GM23338 (cell line): ENCODE measurements around the gene STOX1. TPM values are rescaled to one million over a fixed set of nuclear protein-coding genes. Genes with fewer than 3 reads are reported as not detected.

Experiments used
- ATAC-seq: fragments of 200-7000 bp; cut with Tn5 transposase; 3 replicates; pipeline ENCODE4 v1.9.1; 2020
- DNase-seq: peaks from one replicate; pipeline ENCODE4 v3.0.0-alpha.2; 2015; ENCODE audit warnings: low spot score
- H2AFZ ChIP-seq: fragments of 200-600 bp; sonication (generic); 2 replicates; pipeline ENCODE4 v1.8.0; 2016; ENCODE audit warnings: antibody characterized with exemption, mild to moderate bottlenecking, moderate library complexity
- H3F3A ChIP-seq: fragments of 200-600 bp; sonication (generic); replicated peaks from 2 replicates; pipeline ENCODE4 v1.8.0; 2017; ENCODE audit warnings: antibody characterized with exemption, mixed run types, low read depth
- H3K27ac ChIP-seq: fragments of 200-600 bp; sonication (generic); 2 replicates; pipeline ENCODE4 v1.6.1; 2016; ENCODE audit warnings: low read depth
- H3K27me3 ChIP-seq: fragments of 200-600 bp; sonication (generic); 2 replicates; pipeline ENCODE4 v1.8.0; 2016; ENCODE audit warnings: mild to moderate bottlenecking, mixed run types, moderate library complexity; ENCODE audit not compliant: insufficient read depth
- H3K36me3 ChIP-seq: fragments of 200-600 bp; sonication (generic); 2 replicates; pipeline ENCODE4 v1.8.0; 2016; ENCODE audit warnings: mild to moderate bottlenecking; ENCODE audit not compliant: insufficient read depth
- H3K4me1 ChIP-seq: fragments of 200-600 bp; sonication (generic); 2 replicates; pipeline ENCODE4 v1.8.0; 2016; ENCODE audit warnings: mild to moderate bottlenecking, moderate library complexity; ENCODE audit not compliant: insufficient read depth
- H3K4me2 ChIP-seq: fragments of 200-600 bp; sonication (generic); 2 replicates; pipeline ENCODE4 v1.7.1; 2017; ENCODE audit warnings: mixed run types
- H3K4me3 ChIP-seq: fragments of 200-600 bp; sonication (generic); 2 replicates; pipeline ENCODE4 v1.6.1; 2016; ENCODE audit warnings: mixed run types
- H3K79me2 ChIP-seq: fragments of 200-600 bp; sonication (generic); replicated peaks from 2 replicates; pipeline ENCODE4 v1.8.0; 2017; ENCODE audit warnings: mild to moderate bottlenecking; ENCODE audit not compliant: insufficient read depth
- H3K9me2 ChIP-seq: fragments of 200-600 bp; sonication (generic); 2 replicates; pipeline ENCODE4 v1.8.0; 2017; ENCODE audit not compliant: insufficient read depth
- H4K20me1 ChIP-seq: fragments of 200-600 bp; sonication (generic); replicated peaks from 2 replicates; pipeline ENCODE4 v1.8.0; 2017; ENCODE audit warnings: mild to moderate bottlenecking; ENCODE audit not compliant: insufficient read depth
- H3K27ac Mint-ChIP-seq: 2 replicates; pipeline ENCODE4 v1.8.0; 2020; ENCODE audit warnings: inconsistent platforms, mild to moderate bottlenecking, moderate library complexity, mixed read lengths
- H3K27me3 Mint-ChIP-seq: 3 replicates; pipeline ENCODE4 v1.8.0; 2022; ENCODE audit warnings: low read depth, mild to moderate bottlenecking, moderate library complexity, mixed read lengths, inconsistent platforms; ENCODE audit not compliant: insufficient read depth, poor library complexity
- H3K36me3 Mint-ChIP-seq: 3 replicates; pipeline ENCODE4 v1.8.0; 2021; ENCODE audit warnings: low read depth, mild to moderate bottlenecking, inconsistent platforms, moderate library complexity, mixed read lengths
- H3K4me1 Mint-ChIP-seq: 3 replicates; pipeline ENCODE4 v1.8.0; 2020; ENCODE audit warnings: mild to moderate bottlenecking, inconsistent platforms, mixed read lengths
- H3K4me3 Mint-ChIP-seq: 3 replicates; pipeline ENCODE4 v1.8.0; 2021; ENCODE audit warnings: moderate library complexity, mild to moderate bottlenecking, inconsistent platforms, mixed read lengths
- H3K9me3 Mint-ChIP-seq: 3 replicates; pipeline ENCODE4 v1.8.0; 2020; ENCODE audit warnings: moderate library complexity, mild to moderate bottlenecking, inconsistent platforms, mixed read lengths
- CREB1 ChIP-seq: fragments of 250-450 bp; sonication (Bioruptor Pico); IDR thresholded peaks from 2 replicates; pipeline ENCODE4 v1.5.0; 2020; ENCODE audit warnings: low read depth, mild to moderate bottlenecking, moderate library complexity
- CTCF ChIP-seq, 2 experiments: fragments of 200-600 bp in 1 of 2; sonication (generic) in 1 of 2; conservative IDR thresholded peaks; 2 replicates each; pipeline versions ENCODE4 v1.5.1 to v1.6.1; 2016 to 2017; ENCODE audit warnings: antibody characterized with exemption in 2 of 2, low read depth in 2 of 2, mild to moderate bottlenecking in 2 of 2, moderate library complexity in 1 of 2
- EZH2 ChIP-seq: fragments of 200-600 bp; sonication (generic); IDR thresholded peaks from one replicate; pipeline ENCODE4 v1.8.0; 2017; ENCODE audit warnings: antibody characterized with exemption, mild to moderate bottlenecking, low read depth; ENCODE audit not compliant: unreplicated experiment
- EZH2phosphoT487 ChIP-seq: fragments of 200-600 bp; sonication (generic); IDR thresholded peaks from one replicate; pipeline ENCODE4 v1.8.1; 2018; ENCODE audit warnings: antibody characterized with exemption; ENCODE audit not compliant: unreplicated experiment
- JUNB ChIP-seq: IDR thresholded peaks from one replicate; pipeline ENCODE4 v1.6.1; 2016; ENCODE audit warnings: antibody characterized with exemption; ENCODE audit not compliant: unreplicated experiment
- NANOG ChIP-seq: IDR thresholded peaks from 2 replicates; pipeline ENCODE4 v1.6.1; 2016; ENCODE audit warnings: antibody characterized with exemption, borderline replicate concordance
- POLR2AphosphoS5 ChIP-seq: IDR thresholded peaks from 2 replicates; pipeline ENCODE4 v1.6.1; 2016; ENCODE audit warnings: antibody characterized with exemption, low read depth
- STAT1 ChIP-seq: IDR thresholded peaks from one replicate; pipeline ENCODE4 v1.6.1; 2016; ENCODE audit warnings: antibody characterized with exemption; ENCODE audit not compliant: unreplicated experiment
- ZNF114 ChIP-seq: fragments of 250-450 bp; sonication (Bioruptor Pico); IDR thresholded peaks from 2 replicates; pipeline ENCODE4 v1.5.0; 2020; ENCODE audit warnings: mild to moderate bottlenecking, moderate library complexity
- ZNF331 ChIP-seq: fragments of 250-450 bp; sonication (Bioruptor Pico); IDR thresholded peaks from 2 replicates; pipeline ENCODE4 v1.5.0; 2020; ENCODE audit warnings: low read depth, mild to moderate bottlenecking, moderate library complexity
- polyA plus RNA-seq: library from polyadenylated mRNA; unstranded; fragments of >200 nt; fragmentation: Nextera tagmentation; extraction: Ambion mirVana; gene quantifications from 2 replicates; pipeline ENCODE4 v1.2.1, GENCODE V29; 2016
- total RNA-seq: library from RNA; depleted of rRNA; stranded (reverse); fragments of >200 nt; shearing (Covaris generic); gene quantifications from 2 replicates; pipeline ENCODE4 v1.2.3, GENCODE V29; 2014
- TF ChIP-seq, protein P1 (sequence below): IDR thresholded peaks from 2 replicates; pipeline ENCODE4 v1.6.1; 2016; ENCODE audit warnings: antibody characterized with exemption
- TF ChIP-seq, protein P2 (sequence below): fragments of 250-450 bp; sonication (Bioruptor Pico); IDR thresholded peaks from 2 replicates; pipeline ENCODE4 v1.5.0; 2020; ENCODE audit warnings: mild to moderate bottlenecking, moderate library complexity
- TF ChIP-seq, protein P3 (sequence below): IDR thresholded peaks from one replicate; pipeline ENCODE4 v1.6.1; 2018; ENCODE audit warnings: antibody characterized with exemption; ENCODE audit not compliant: unreplicated experiment

STOX1 gene
- total and polyA plus RNA-seq, 2 experiments from 2014 or later, result 1.6 to 2.2 TPM

DNA sequence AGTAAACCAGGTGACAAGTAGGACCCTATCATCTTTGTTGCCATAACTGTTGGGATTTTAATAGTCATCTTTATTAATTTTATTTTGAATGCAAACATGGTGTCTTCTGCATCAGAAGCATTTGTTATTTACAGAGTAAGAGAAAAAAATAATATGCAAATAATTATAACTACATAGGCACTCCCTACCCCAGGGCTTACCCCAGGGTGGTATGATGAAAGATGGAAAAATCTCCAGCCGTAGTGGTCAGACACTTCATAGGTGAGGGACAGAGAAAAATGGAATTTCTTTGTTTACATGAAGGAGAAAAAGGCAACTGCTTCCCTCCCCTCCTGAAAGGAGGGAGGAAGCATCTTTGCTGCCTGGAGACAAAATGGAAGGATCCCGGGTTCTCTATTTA, 29.7 kb downstream of the STOX1 start:
- H3K27ac ChIP-seq, result no peak overlapping the region
- no peaks in the 10 kb centered on the region for H3K36me3 ChIP-seq
- no peak for ATAC-seq
- H3K27me3 ChIP-seq, result no peaks in the 10 kb centered on the region
- H3K4me1 ChIP-seq, result no peaks in the 10 kb centered on the region
- Mint-ChIP-seq H3K36me3 (peaks cover 26% of the 10 kb centered on the region), H3K4me1 (peaks cover 11% of the 10 kb centered on the region), H3K27me3 (peaks cover 5% of the 10 kb centered on the region), H3K9me3 (peaks cover 34% of the 10 kb centered on the region), H3K27ac (no peak overlapping the region), H3K4me3 (no peak overlapping the region)
- H3K4me2 ChIP-seq, result no peak overlapping the region
- DNase-seq, result no peak
- no peaks in the 10 kb centered on the region for H3F3A ChIP-seq
- TF ChIP-seq, protein P1, sequence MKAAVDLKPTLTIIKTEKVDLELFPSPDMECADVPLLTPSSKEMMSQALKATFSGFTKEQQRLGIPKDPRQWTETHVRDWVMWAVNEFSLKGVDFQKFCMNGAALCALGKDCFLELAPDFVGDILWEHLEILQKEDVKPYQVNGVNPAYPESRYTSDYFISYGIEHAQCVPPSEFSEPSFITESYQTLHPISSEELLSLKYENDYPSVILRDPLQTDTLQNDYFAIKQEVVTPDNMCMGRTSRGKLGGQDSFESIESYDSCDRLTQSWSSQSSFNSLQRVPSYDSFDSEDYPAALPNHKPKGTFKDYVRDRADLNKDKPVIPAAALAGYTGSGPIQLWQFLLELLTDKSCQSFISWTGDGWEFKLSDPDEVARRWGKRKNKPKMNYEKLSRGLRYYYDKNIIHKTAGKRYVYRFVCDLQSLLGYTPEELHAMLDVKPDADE, result no peak
- TF ChIP-seq EZH2 (no peak), ZNF331 (CRISPR knock-in tag) (no peak), POLR2AphosphoS5 (no peak), NANOG (no peak), CTCF (conservative IDR thresholded peaks at IDR 0.05; ENCODE audit: low read depth in 2 of 2) (no peak), ZNF114 (CRISPR knock-in tag) (no peak), EZH2phosphoT487 (no peak), JUNB (no peak), STAT1 (no peak), CREB1 (CRISPR knock-in tag) (no peak)
- TF ChIP-seq, protein P2, sequence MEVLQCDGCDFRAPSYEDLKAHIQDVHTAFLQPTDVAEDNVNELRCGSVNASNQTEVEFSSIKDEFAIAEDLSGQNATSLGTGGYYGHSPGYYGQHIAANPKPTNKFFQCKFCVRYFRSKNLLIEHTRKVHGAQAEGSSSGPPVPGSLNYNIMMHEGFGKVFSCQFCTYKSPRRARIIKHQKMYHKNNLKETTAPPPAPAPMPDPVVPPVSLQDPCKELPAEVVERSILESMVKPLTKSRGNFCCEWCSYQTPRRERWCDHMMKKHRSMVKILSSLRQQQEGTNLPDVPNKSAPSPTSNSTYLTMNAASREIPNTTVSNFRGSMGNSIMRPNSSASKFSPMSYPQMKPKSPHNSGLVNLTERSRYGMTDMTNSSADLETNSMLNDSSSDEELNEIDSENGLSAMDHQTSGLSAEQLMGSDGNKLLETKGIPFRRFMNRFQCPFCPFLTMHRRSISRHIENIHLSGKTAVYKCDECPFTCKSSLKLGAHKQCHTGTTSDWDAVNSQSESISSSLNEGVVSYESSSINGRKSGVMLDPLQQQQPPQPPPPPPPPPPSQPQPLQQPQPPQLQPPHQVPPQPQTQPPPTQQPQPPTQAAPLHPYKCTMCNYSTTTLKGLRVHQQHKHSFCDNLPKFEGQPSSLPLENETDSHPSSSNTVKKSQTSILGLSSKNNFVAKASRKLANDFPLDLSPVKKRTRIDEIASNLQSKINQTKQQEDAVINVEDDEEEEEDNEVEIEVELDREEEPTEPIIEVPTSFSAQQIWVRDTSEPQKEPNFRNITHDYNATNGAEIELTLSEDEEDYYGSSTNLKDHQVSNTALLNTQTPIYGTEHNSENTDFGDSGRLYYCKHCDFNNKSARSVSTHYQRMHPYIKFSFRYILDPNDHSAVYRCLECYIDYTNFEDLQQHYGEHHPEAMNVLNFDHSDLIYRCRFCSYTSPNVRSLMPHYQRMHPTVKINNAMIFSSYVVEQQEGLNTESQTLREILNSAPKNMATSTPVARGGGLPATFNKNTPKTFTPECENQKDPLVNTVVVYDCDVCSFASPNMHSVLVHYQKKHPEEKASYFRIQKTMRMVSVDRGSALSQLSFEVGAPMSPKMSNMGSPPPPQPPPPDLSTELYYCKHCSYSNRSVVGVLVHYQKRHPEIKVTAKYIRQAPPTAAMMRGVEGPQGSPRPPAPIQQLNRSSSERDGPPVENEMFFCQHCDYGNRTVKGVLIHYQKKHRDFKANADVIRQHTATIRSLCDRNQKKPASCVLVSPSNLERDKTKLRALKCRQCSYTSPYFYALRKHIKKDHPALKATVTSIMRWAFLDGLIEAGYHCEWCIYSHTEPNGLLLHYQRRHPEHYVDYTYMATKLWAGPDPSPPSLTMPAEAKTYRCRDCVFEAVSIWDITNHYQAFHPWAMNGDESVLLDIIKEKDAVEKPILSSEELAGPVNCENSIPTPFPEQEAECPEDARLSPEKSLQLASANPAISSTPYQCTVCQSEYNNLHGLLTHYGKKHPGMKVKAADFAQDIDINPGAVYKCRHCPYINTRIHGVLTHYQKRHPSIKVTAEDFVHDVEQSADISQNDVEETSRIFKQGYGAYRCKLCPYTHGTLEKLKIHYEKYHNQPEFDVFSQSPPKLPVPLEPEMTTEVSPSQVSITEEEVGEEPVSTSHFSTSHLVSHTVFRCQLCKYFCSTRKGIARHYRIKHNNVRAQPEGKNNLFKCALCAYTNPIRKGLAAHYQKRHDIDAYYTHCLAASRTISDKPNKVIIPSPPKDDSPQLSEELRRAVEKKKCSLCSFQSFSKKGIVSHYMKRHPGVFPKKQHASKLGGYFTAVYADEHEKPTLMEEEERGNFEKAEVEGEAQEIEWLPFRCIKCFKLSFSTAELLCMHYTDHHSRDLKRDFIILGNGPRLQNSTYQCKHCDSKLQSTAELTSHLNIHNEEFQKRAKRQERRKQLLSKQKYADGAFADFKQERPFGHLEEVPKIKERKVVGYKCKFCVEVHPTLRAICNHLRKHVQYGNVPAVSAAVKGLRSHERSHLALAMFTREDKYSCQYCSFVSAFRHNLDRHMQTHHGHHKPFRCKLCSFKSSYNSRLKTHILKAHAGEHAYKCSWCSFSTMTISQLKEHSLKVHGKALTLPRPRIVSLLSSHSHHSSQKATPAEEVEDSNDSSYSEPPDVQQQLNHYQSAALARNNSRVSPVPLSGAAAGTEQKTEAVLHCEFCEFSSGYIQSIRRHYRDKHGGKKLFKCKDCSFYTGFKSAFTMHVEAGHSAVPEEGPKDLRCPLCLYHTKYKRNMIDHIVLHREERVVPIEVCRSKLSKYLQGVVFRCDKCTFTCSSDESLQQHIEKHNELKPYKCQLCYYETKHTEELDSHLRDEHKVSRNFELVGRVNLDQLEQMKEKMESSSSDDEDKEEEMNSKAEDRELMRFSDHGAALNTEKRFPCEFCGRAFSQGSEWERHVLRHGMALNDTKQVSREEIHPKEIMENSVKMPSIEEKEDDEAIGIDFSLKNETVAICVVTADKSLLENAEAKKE (CRISPR knock-in tag), result no peak
- TF ChIP-seq, protein P3, sequence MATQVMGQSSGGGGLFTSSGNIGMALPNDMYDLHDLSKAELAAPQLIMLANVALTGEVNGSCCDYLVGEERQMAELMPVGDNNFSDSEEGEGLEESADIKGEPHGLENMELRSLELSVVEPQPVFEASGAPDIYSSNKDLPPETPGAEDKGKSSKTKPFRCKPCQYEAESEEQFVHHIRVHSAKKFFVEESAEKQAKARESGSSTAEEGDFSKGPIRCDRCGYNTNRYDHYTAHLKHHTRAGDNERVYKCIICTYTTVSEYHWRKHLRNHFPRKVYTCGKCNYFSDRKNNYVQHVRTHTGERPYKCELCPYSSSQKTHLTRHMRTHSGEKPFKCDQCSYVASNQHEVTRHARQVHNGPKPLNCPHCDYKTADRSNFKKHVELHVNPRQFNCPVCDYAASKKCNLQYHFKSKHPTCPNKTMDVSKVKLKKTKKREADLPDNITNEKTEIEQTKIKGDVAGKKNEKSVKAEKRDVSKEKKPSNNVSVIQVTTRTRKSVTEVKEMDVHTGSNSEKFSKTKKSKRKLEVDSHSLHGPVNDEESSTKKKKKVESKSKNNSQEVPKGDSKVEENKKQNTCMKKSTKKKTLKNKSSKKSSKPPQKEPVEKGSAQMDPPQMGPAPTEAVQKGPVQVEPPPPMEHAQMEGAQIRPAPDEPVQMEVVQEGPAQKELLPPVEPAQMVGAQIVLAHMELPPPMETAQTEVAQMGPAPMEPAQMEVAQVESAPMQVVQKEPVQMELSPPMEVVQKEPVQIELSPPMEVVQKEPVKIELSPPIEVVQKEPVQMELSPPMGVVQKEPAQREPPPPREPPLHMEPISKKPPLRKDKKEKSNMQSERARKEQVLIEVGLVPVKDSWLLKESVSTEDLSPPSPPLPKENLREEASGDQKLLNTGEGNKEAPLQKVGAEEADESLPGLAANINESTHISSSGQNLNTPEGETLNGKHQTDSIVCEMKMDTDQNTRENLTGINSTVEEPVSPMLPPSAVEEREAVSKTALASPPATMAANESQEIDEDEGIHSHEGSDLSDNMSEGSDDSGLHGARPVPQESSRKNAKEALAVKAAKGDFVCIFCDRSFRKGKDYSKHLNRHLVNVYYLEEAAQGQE, result no peak
- no peaks in the 10 kb centered on the region for H3K79me2 ChIP-seq
- H3K9me2 ChIP-seq, result no peaks in the 10 kb centered on the region
- H2AFZ ChIP-seq, result no peak overlapping the region
- H3K4me3 ChIP-seq, result no peak overlapping the region
- no peaks in the 10 kb centered on the region for H4K20me1 ChIP-seq
